Measurements from ENCODE around the gene CDS1. TPM values are rescaled to one million over a fixed set of nuclear protein-coding genes. Genes with fewer than 3 reads are reported as not detected.
"Not testable (repeated sequence)": the region's sequence is repeated elsewhere in the genome, so short reads cannot be mapped to it uniquely, and the experiment has no call there.

The CDS1 gene
- 10 to 100 TPM; 10.7 to 56.4 (median 43.3) TPM for total RNA-seq

DNA sequence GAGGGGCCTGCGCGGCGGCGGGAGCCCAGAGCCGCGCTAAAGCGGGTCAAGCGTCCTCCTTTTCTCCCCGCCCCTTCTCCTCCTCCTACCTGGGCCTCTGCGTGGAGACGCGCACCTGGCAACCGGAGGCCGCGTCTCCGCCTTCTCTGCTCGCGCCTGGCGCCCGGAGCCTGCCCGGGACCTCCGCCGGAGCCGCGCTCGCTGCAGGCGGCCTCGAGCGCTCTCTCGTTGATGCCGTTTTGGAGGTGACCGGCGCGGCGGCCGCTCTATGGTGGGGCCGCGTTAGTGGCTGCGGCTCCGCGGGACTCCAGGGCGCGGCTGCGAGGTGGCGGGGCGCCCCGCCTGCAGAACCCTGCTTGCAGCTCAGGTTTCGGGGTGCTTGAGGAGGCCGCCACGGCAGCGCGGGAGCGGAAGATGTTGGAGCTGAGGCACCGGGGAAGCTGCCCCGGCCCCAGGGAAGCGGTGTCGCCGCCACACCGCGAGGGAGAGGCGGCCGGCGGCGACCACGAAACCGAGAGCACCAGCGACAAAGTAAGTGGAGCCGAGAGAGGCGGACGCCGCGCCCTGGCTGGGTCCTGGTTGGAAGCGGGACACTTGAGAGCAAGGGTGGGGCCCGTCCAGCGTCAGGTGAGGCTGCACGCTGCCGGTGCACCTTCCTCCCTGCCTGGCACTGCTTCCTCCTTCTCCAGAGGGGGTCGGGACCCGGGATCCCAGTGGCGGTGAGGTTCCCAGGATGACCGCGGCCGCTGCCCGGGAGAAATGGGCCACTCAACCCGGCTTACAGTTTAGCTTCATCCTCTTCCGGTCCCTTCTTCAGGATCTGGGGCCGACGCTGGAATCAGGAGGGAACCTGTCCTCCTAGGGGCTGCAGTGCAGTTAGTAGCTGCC, at the start of gene CDS1:
CDS1 (plus strand) TSS at position 140 of the 888 bp plus-strand sequence; CDS start at position 415, 275 bp downstream.
- Histone ChIP-seq H3K4me3 (peak within 1 kb of the TSS; percentile 60 to 85 (median 68)), H3K4me1 (peaks cover 0 to 8% (median 3%) of the 10 kb centered on the region in 4 donors), H3K36me3 (peaks cover 0 to under 1% (median 0%) of the 10 kb centered on the region in 3 donors), H3K9me3 (no peaks in the 10 kb centered on the region), H3K27me3 (no peaks in the 10 kb centered on the region), H3K27ac (peak within 1 kb of the TSS; percentile 59 to 94 (median 80))
- DNase-seq = peak; percentile 20 to 90 (median 82)
- TF ChIP-seq CTCF (IDR thresholded peaks at IDR 0.05) (no peak), POLR2A (IDR thresholded peaks at IDR 0.05) (peak; percentile 33 to 64)

DNA sequence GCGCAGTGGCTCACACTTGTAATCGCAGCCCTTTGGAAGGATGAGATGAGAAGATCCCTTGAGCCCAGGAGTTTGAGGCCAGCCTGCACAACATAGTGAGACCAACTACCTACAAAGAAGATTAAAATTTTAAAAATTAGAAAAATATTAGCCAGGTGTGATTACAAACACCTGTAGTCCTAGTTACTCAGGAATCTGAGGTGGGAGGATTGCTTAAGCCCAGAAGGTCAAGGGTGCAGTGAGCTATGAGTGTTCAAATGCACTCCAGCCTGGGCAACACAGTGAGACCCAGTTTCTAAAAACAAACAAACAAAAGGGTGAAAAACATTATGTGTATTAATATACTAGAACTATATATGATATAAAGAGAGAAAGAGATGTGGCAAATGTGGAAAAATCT, 47.0 kb upstream of the CDS1 start:
- no peak for DNase-seq
- Histone ChIP-seq H3K4me1 (no peaks in the 10 kb centered on the region), H3K9me3 (no peaks in the 10 kb centered on the region), H3K36me3 (no peaks in the 10 kb centered on the region), H3K4me3 (no peak overlapping the region), H3K27me3 (no peaks in the 10 kb centered on the region), H3K27ac (no peak overlapping the region)
- TF ChIP-seq POLR2A (IDR thresholded peaks at IDR 0.05) = no peak

DNA sequence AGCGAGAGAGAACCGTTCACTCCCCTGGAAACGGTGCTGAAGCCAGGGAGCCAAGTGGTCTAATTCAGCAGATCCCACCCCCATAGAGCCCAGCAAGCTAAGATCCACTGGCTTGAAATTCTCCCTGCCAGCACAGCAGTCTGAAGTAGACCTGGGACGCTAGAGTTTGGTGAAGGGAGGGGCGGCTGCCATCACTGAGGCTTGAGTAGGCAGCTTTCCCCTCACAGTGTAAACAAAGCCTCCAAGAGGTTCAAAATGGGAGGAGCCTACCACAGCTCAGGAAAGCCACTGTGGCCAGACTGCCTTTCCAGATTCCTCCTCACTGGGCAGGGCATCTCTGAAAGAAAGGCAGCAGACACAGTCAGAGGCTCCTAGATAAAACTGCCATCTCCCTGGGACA, 37.8 kb upstream of the CDS1 start:
- no peaks in the 10 kb centered on the region for H3K4me1 ChIP-seq
- no peak overlapping the region for H3K4me3 ChIP-seq
- H3K27ac ChIP-seq = no peak overlapping the region
- no peaks in the 10 kb centered on the region for H3K9me3 ChIP-seq
- no peaks in the 10 kb centered on the region for H3K36me3 ChIP-seq
- DNase-seq = no peak
- TF ChIP-seq POLR2A (IDR thresholded peaks at IDR 0.05) (no peak), CTCF (IDR thresholded peaks at IDR 0.05) (no peak)
- H3K27me3 ChIP-seq = no peaks in the 10 kb centered on the region

- no peak for DNase-seq
- Histone ChIP-seq H3K27ac (no peak overlapping the region), H3K27me3 (no peaks in the 10 kb centered on the region), H3K4me3 (no peak overlapping the region), H3K4me1 (no peaks in the 10 kb centered on the region), H3K36me3 (no peaks in the 10 kb centered on the region), H3K9me3 (no peaks in the 10 kb centered on the region)
- TF ChIP-seq CTCF (IDR thresholded peaks at IDR 0.05) = no peak
- TF ChIP-seq POLR2A (IDR thresholded peaks at IDR 0.05) = no peak
Observed at GRCh38 chr4:84547211-84547610, 35.7 kb upstream of the CDS1 start.

- not testable (repeated sequence) for H3K27ac ChIP-seq, H3K9me3 ChIP-seq, H3K27me3 ChIP-seq, H3K4me3 ChIP-seq, H3K4me1 ChIP-seq, DNase-seq, H3K36me3 ChIP-seq
Observed at GRCh38 chr4:84549191-84549590, 33.7 kb upstream of the CDS1 start.

DNA sequence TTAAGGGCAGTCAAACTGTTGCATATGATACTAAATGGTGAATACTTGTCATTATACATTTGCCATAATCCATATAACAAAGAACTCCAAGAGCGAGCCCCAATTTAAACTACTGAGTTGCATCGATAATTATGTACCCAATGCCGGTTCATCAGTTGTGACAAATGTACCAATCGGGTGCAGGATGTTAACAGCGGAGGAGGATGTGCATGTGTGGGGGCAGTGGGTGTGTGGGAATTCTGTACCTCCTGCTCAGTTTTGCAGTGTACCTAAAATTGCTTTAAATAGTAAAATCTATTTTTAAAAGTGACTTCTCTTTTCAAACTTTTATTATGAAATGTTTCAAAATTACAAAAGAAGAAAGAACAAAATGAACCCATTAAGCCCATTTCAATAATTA, 20.8 kb upstream of the CDS1 start:
- H3K9me3 ChIP-seq = no peaks in the 10 kb centered on the region
- no peaks in the 10 kb centered on the region for H3K4me1 ChIP-seq
- no peaks in the 10 kb centered on the region for H3K36me3 ChIP-seq
- H3K27ac ChIP-seq = no peak overlapping the region
- H3K27me3 ChIP-seq = no peaks in the 10 kb centered on the region
- no peak overlapping the region for H3K4me3 ChIP-seq
- no peak for DNase-seq
- TF ChIP-seq POLR2A (IDR thresholded peaks at IDR 0.05) (no peak), CTCF (IDR thresholded peaks at IDR 0.05) (no peak)
